AG09309 (cell line): Measurements from ENCODE around the gene CTSD.

Experiments
- DNase-seq: peaks from one replicate; pipeline ENCODE4 v3.0.0-alpha.2; 2010; ENCODE audit warnings: low read depth
- H3K4me3 ChIP-seq: 2 replicates; pipeline ENCODE4 v1.5.1; 2011; ENCODE audit warnings: mild to moderate bottlenecking, low read depth, low read length, moderate library complexity; ENCODE audit not compliant: control insufficient read depth
- TF ChIP-seq, protein P1 (sequence below): IDR thresholded peaks from 2 replicates; pipeline ENCODE4 v1.5.1; 2011; ENCODE audit warnings: mild to moderate bottlenecking, low read depth, low read length, inconsistent platforms; ENCODE audit not compliant: insufficient read depth, control insufficient read depth; ENCODE audit errors: missing control alignments

The CTSD gene

GRCh38 chr11:1736447-1736992 is 27.2 kb downstream of the CTSD start:
- no peak overlapping the region for H3K4me3 ChIP-seq
- TF ChIP-seq, protein P1, sequence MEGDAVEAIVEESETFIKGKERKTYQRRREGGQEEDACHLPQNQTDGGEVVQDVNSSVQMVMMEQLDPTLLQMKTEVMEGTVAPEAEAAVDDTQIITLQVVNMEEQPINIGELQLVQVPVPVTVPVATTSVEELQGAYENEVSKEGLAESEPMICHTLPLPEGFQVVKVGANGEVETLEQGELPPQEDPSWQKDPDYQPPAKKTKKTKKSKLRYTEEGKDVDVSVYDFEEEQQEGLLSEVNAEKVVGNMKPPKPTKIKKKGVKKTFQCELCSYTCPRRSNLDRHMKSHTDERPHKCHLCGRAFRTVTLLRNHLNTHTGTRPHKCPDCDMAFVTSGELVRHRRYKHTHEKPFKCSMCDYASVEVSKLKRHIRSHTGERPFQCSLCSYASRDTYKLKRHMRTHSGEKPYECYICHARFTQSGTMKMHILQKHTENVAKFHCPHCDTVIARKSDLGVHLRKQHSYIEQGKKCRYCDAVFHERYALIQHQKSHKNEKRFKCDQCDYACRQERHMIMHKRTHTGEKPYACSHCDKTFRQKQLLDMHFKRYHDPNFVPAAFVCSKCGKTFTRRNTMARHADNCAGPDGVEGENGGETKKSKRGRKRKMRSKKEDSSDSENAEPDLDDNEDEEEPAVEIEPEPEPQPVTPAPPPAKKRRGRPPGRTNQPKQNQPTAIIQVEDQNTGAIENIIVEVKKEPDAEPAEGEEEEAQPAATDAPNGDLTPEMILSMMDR: no peak
- no peak for DNase-seq

- TF ChIP-seq, protein P1: no peak
- DNase-seq: no peak
- H3K4me3 ChIP-seq: no peak overlapping the region
Observed at GRCh38 chr11:1735271-1735670, 28.5 kb downstream of the CTSD start.

GRCh38 chr11:1734641-1735081 is 29.1 kb downstream of the CTSD start:
- H3K4me3 ChIP-seq: no peak overlapping the region
- TF ChIP-seq, protein P1: no peak
- no peak for DNase-seq

- H3K4me3 ChIP-seq: no peak overlapping the region
- no peak for DNase-seq
- TF ChIP-seq, protein P1: no peak
Observed at GRCh38 chr11:1733716-1734640, 29.7 kb downstream of the CTSD start.

DNA sequence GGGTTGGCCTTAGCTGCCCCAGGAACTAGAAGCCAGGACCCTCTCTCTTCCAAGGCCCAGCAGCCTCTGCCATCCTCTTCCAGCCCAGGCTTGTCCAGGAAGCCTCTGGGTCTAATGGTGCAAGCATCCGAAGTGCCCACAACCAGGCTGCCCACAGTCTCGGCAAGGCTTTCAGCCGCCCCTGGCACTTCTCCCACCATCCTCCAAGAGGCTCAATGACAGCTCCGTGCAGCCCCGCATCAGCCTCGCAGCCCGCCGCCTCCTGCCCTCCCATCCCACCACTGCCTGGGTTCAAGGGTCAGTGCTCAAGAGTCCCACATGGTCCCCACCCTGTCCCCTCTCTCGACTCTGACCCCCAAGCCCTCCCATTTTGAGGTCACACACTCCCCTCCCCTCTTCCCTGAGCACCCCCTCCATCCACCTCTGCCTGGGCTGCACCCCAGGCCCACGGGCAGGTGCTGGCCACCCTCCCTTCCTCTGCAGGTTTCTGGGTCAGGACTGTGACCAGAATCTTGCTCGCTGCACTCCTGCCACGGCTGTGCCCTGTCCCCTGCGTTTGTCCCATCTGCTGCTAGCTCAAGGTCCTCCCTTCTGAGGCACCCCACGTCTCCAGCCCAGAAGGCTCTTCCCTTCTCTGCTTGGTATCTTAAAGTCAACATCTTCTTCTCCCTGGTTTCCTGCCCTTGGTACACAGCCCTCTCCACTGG is 30.6 kb downstream of the CTSD start:
- no peak overlapping the region for H3K4me3 ChIP-seq
- TF ChIP-seq, protein P1: no peak
- DNase-seq: no peak

- no peak for DNase-seq
- TF ChIP-seq, protein P1: no peak
- no peak overlapping the region for H3K4me3 ChIP-seq
Observed at GRCh38 chr11:1732418-1733008, 31.2 kb downstream of the CTSD start.
